NK-92 treated with Interleukin-12 subunit alpha and Interleukin-12 subunit beta, amount 100 ng/mL, for 24 hours (cell line): Measurements from ENCODE around the gene BCL2L12.

ENCODE experiments used
- DNase-seq: peaks from one replicate; lab custom pipeline; 2025; lab: John Stamatoyannopoulos, UW

Gene BCL2L12

GRCh38 chr19:49642492-49643035 lies 23.2 kb upstream of the BCL2L12 start:
- no peak for DNase-seq

- DNase-seq: no peak
Measured at GRCh38 chr19:49643466-49643865, 22.3 kb upstream of the BCL2L12 start.

GRCh38 chr19:49645592-49645991 lies 20.1 kb upstream of the BCL2L12 start:
- no peak for DNase-seq

GRCh38 chr19:49645995-49646394 lies 19.7 kb upstream of the BCL2L12 start:
- DNase-seq: no peak

GRCh38 chr19:49646586-49646985 lies 19.1 kb upstream of the BCL2L12 start:
- no peak for DNase-seq

- no peak for DNase-seq
Measured at GRCh38 chr19:49651029-49651819, 14.5 kb upstream of the BCL2L12 start.

- DNase-seq: no peak
Measured at GRCh38 chr19:49651820-49652550, 13.7 kb upstream of the BCL2L12 start.

GRCh38 chr19:49652551-49653465 lies 12.9 kb upstream of the BCL2L12 start:
- no peak for DNase-seq

GRCh38 chr19:49653466-49653806 lies 12.3 kb upstream of the BCL2L12 start:
- DNase-seq: no peak

- DNase-seq: no peak
Measured at GRCh38 chr19:49654581-49654980, 11.2 kb upstream of the BCL2L12 start.

- DNase-seq: no peak
Measured at GRCh38 chr19:49655570-49656455, 9.9 kb upstream of the BCL2L12 start.

- DNase-seq: no peak
Measured at GRCh38 chr19:49656456-49657109, 9.2 kb upstream of the BCL2L12 start.

- no peak for DNase-seq
Measured at GRCh38 chr19:49657493-49658138, 8.1 kb upstream of the BCL2L12 start.

GRCh38 chr19:49658139-49658517 lies 7.6 kb upstream of the BCL2L12 start:
- no peak for DNase-seq

GRCh38 chr19:49658566-49659442 lies 6.9 kb upstream of the BCL2L12 start:
- DNase-seq: no peak

GRCh38 chr19:49660338-49660961 lies 5.3 kb upstream of the BCL2L12 start:
- DNase-seq: no peak

GRCh38 chr19:49662011-49662410 lies 3.7 kb upstream of the BCL2L12 start:
- DNase-seq: no peak

- DNase-seq: no peak
Measured at GRCh38 chr19:49663224-49663623, 2.5 kb upstream of the BCL2L12 start.
